ENCODE data around the gene PIK3C2A.

Gene PIK3C2A

GRCh38 chr11:17164361-17165246 lies 43.2 kb downstream of the PIK3C2A start:
- H3K27me3 Mint-ChIP-seq: no peaks in the 10 kb centered on the region
- peaks cover 8% of the 10 kb centered on the region for H3K36me3 Mint-ChIP-seq (ENCODE audit: insufficient read depth)
- no peak for DNase-seq (ENCODE audit: low spot score in 2 of 2)
- H3K9me3 Mint-ChIP-seq: no peaks in the 10 kb centered on the region
- no peak overlapping the region for H3K4me3 Mint-ChIP-seq
- no peak overlapping the region for H3K27ac Mint-ChIP-seq (ENCODE audit: low read depth)
- ATAC-seq (replicated peaks; ENCODE audit: extremely low read depth, poor library complexity, severe bottlenecking): no peak
- H3K4me1 Mint-ChIP-seq: peaks cover 54% of the 10 kb centered on the region

- Mint-ChIP-seq H3K9me3 (no peaks in the 10 kb centered on the region), H3K4me1 (peaks cover 54% of the 10 kb centered on the region), H3K36me3 (ENCODE audit: insufficient read depth) (peaks cover 8% of the 10 kb centered on the region), H3K27me3 (no peaks in the 10 kb centered on the region), H3K27ac (ENCODE audit: low read depth) (no peak overlapping the region), H3K4me3 (no peak overlapping the region)
- DNase-seq (ENCODE audit: low spot score in 2 of 2) (no peak), ATAC-seq (replicated peaks; ENCODE audit: extremely low read depth, poor library complexity, severe bottlenecking) (no peak)
Observed at GRCh38 chr11:17163736-17164135, 44.0 kb downstream of the PIK3C2A start.

GRCh38 chr11:17163291-17163690 lies 44.5 kb downstream of the PIK3C2A start:
- peaks cover 54% of the 10 kb centered on the region for H3K4me1 Mint-ChIP-seq
- DNase-seq (ENCODE audit: low spot score in 2 of 2) (no peak), ATAC-seq (replicated peaks; ENCODE audit: extremely low read depth, poor library complexity, severe bottlenecking) (no peak)
- H3K27ac Mint-ChIP-seq (ENCODE audit: low read depth): no peak overlapping the region
- H3K27me3 Mint-ChIP-seq: no peaks in the 10 kb centered on the region
- peaks cover 6% of the 10 kb centered on the region for H3K36me3 Mint-ChIP-seq (ENCODE audit: insufficient read depth)
- H3K4me3 Mint-ChIP-seq: no peak overlapping the region
- H3K9me3 Mint-ChIP-seq: no peaks in the 10 kb centered on the region

GRCh38 chr11:17162376-17162775 lies 45.4 kb downstream of the PIK3C2A start:
- Mint-ChIP-seq H3K27me3 (no peaks in the 10 kb centered on the region), H3K4me3 (no peak overlapping the region), H3K36me3 (ENCODE audit: insufficient read depth) (peaks cover 2% of the 10 kb centered on the region), H3K9me3 (no peaks in the 10 kb centered on the region), H3K4me1 (peaks cover 54% of the 10 kb centered on the region), H3K27ac (ENCODE audit: low read depth) (peak overlapping the region; percentile 62)
- DNase-seq (ENCODE audit: low spot score in 2 of 2) (no peak), ATAC-seq (replicated peaks; ENCODE audit: extremely low read depth, poor library complexity, severe bottlenecking) (no peak)

- no peak for DNase-seq (ENCODE audit: low spot score in 2 of 2)
- ATAC-seq (replicated peaks; ENCODE audit: extremely low read depth, poor library complexity, severe bottlenecking): no peak
- no peak overlapping the region for H3K27ac Mint-ChIP-seq (ENCODE audit: low read depth)
- no peaks in the 10 kb centered on the region for H3K27me3 Mint-ChIP-seq
- H3K9me3 Mint-ChIP-seq: no peaks in the 10 kb centered on the region
- H3K36me3 Mint-ChIP-seq (ENCODE audit: insufficient read depth): peaks cover 2% of the 10 kb centered on the region
- H3K4me3 Mint-ChIP-seq: no peak overlapping the region
- peaks cover 54% of the 10 kb centered on the region for H3K4me1 Mint-ChIP-seq
Observed at GRCh38 chr11:17161515-17161914, 46.3 kb downstream of the PIK3C2A start.

GRCh38 chr11:17159441-17159840 lies 48.3 kb downstream of the PIK3C2A start:
- H3K4me3 Mint-ChIP-seq: no peak overlapping the region
- peaks cover 43% of the 10 kb centered on the region for H3K4me1 Mint-ChIP-seq
- DNase-seq (ENCODE audit: low spot score in 2 of 2): no peak
- H3K36me3 Mint-ChIP-seq (ENCODE audit: insufficient read depth): peaks cover 4% of the 10 kb centered on the region
- H3K27me3 Mint-ChIP-seq: no peaks in the 10 kb centered on the region
- H3K9me3 Mint-ChIP-seq: no peaks in the 10 kb centered on the region
- no peak overlapping the region for H3K27ac Mint-ChIP-seq (ENCODE audit: low read depth)
- ATAC-seq (replicated peaks; ENCODE audit: extremely low read depth, poor library complexity, severe bottlenecking): no peak
